Neural cell (in vitro differentiated cells): ENCODE measurements around the gene RABGAP1L. TPM values are rescaled to one million over a fixed set of nuclear protein-coding genes. Genes with fewer than 3 reads are reported as not detected.

ENCODE experiments used
- H2AFZ ChIP-seq: fragments of 200-600, 300-800 bp; sonication (generic), shearing (Covaris generic); 2 replicates; pipeline ENCODE4 v1.6.0; 2014; ENCODE audit warnings: low read depth, mild to moderate bottlenecking, antibody characterized with exemption, low read length, moderate library complexity
- H3F3A ChIP-seq: fragments of 200-600 bp; shearing (Covaris generic); 2 replicates; pipeline ENCODE4 v1.6.1; 2016; ENCODE audit warnings: mild to moderate bottlenecking, moderate library complexity, mixed read lengths, antibody characterized with exemption, low read length; ENCODE audit not compliant: insufficient read depth, poor library complexity, severe bottlenecking
- H3K27ac ChIP-seq: fragments of 200-600, 300-800 bp; sonication (generic), shearing (Covaris generic); 2 replicates; pipeline ENCODE4 v1.5.1; 2014; ENCODE audit warnings: mild to moderate bottlenecking, low read length, moderate library complexity
- H3K27me3 ChIP-seq: fragments of 300-800, 200-600 bp; sonication (generic), shearing (Covaris generic); 2 replicates; pipeline ENCODE4 v1.6.0; 2014; ENCODE audit warnings: mild to moderate bottlenecking, low read depth, low read length, moderate library complexity; ENCODE audit not compliant: insufficient read depth
- H3K36me3 ChIP-seq: fragments of 300-800, 200-600 bp; sonication (generic), shearing (Covaris generic); 2 replicates; pipeline ENCODE4 v1.5.1; 2014; ENCODE audit warnings: mild to moderate bottlenecking, antibody characterized with exemption, low read length, moderate library complexity; ENCODE audit not compliant: insufficient read depth
- H3K4me2 ChIP-seq: fragments of 300-800, 200-600 bp; sonication (generic), shearing (Covaris generic); 2 replicates; pipeline ENCODE4 v1.6.0; 2014; ENCODE audit warnings: mild to moderate bottlenecking, low read length
- H3K4me3 ChIP-seq: fragments of 300-800, 200-600 bp; sonication (generic), shearing (Covaris generic); 2 replicates; pipeline ENCODE4 v1.5.1; 2014; ENCODE audit warnings: mild to moderate bottlenecking, low read length, moderate library complexity
- H3K79me2 ChIP-seq: fragments of 200-600 bp; shearing (Covaris generic); replicated peaks from 2 replicates; pipeline ENCODE4 v1.6.0; 2014; ENCODE audit warnings: mild to moderate bottlenecking, low read length, moderate library complexity; ENCODE audit not compliant: insufficient read depth
- H3K9ac ChIP-seq: fragments of 300-800, 200-600 bp; sonication (generic), shearing (Covaris generic); 2 replicates; pipeline ENCODE4 v1.6.1; 2016; ENCODE audit warnings: mild to moderate bottlenecking, low read length, mixed read lengths
- H3K9me2 ChIP-seq: fragments of 200-600 bp; shearing (Covaris generic); 2 replicates; pipeline ENCODE4 v1.6.1; 2016; ENCODE audit warnings: mild to moderate bottlenecking, low read length, mixed read lengths; ENCODE audit not compliant: insufficient read depth
- H3K9me3 ChIP-seq: fragments of 200-600, 300-800 bp; sonication (generic), shearing (Covaris generic); 2 replicates; pipeline ENCODE4 v1.6.1; 2016; ENCODE audit warnings: mild to moderate bottlenecking, mixed run types, low read length, moderate library complexity, mixed read lengths
- H4K20me1 ChIP-seq: fragments of 200-600 bp; shearing (Covaris generic); 2 replicates; pipeline ENCODE4 v1.6.1; 2016; ENCODE audit warnings: mild to moderate bottlenecking, mixed run types; ENCODE audit not compliant: insufficient read depth
- EP300 ChIP-seq: fragments of 450-650 bp; conservative IDR thresholded peaks from 2 replicates; pipeline ENCODE4 v1.6.1; 2014; ENCODE audit warnings: antibody characterized with exemption, mild to moderate bottlenecking, moderate library complexity; ENCODE audit not compliant: poor library complexity, severe bottlenecking
- EZH2 ChIP-seq: fragments of 200-600, 300-800 bp; shearing (Covaris generic), sonication (generic); IDR thresholded peaks from 2 replicates; pipeline ENCODE4 v1.6.1; 2014; ENCODE audit warnings: antibody characterized with exemption, low read length, borderline replicate concordance, mild to moderate bottlenecking; ENCODE audit not compliant: insufficient read depth, poor library complexity, severe bottlenecking
- MXI1 ChIP-seq: fragments of 450-650 bp; conservative IDR thresholded peaks from 2 replicates; pipeline ENCODE4 v1.6.1; 2014; ENCODE audit warnings: antibody characterized with exemption, mild to moderate bottlenecking; ENCODE audit not compliant: poor library complexity, severe bottlenecking
- POLR2AphosphoS5 ChIP-seq: IDR thresholded peaks from 2 replicates; pipeline ENCODE4 v1.6.1; 2012
- RAD21 ChIP-seq: fragments of 450-650 bp; conservative IDR thresholded peaks from 2 replicates; pipeline ENCODE4 v1.6.1; 2014; ENCODE audit warnings: antibody characterized with exemption, mild to moderate bottlenecking, moderate library complexity
- REST ChIP-seq: IDR thresholded peaks from 2 replicates; pipeline ENCODE4 v1.6.1; 2012; ENCODE audit warnings: borderline replicate concordance
- SMC3 ChIP-seq: fragments of 450-650 bp; conservative IDR thresholded peaks from 2 replicates; pipeline ENCODE4 v1.6.1; 2014; ENCODE audit warnings: antibody characterized with exemption, mild to moderate bottlenecking, moderate library complexity; ENCODE audit not compliant: poor library complexity
- TAF1 ChIP-seq: IDR thresholded peaks from 2 replicates; pipeline ENCODE4 v1.6.1; 2012; ENCODE audit warnings: low read depth
- polyA plus RNA-seq: library from polyadenylated mRNA; depleted of rRNA; stranded (reverse); fragments of >200 nt; gene quantifications from 2 replicates; pipeline ENCODE4 v1.2.3, GENCODE V29; 2014
- TF ChIP-seq, protein P1 (sequence below): fragments of 450-650 bp; IDR thresholded peaks from 2 replicates; pipeline ENCODE4 v1.5.1; 2014; ENCODE audit warnings: antibody characterized with exemption, mild to moderate bottlenecking, moderate library complexity; ENCODE audit not compliant: poor library complexity, severe bottlenecking

RABGAP1L gene
- polyA plus RNA-seq, 1 donor from 2014 or later, result 32.2 TPM

GRCh38 chr1:174696026-174696821, 536.9 kb downstream of the RABGAP1L start:
- Histone ChIP-seq H3K9ac (no peak overlapping the region), H3K27me3 (no peaks in the 10 kb centered on the region), H3K79me2 (no peaks in the 10 kb centered on the region), H3K27ac (no peak overlapping the region), H3K9me2 (no peaks in the 10 kb centered on the region), H3K4me3 (no peak overlapping the region), H2AFZ (no peak overlapping the region), H4K20me1 (no peaks in the 10 kb centered on the region), H3K9me3 (no peaks in the 10 kb centered on the region), H3F3A (no peaks in the 10 kb centered on the region), H3K36me3 (no peaks in the 10 kb centered on the region), H3K4me2 (no peak overlapping the region)
- no peak for TF ChIP-seq RAD21
- TF ChIP-seq, protein P1, sequence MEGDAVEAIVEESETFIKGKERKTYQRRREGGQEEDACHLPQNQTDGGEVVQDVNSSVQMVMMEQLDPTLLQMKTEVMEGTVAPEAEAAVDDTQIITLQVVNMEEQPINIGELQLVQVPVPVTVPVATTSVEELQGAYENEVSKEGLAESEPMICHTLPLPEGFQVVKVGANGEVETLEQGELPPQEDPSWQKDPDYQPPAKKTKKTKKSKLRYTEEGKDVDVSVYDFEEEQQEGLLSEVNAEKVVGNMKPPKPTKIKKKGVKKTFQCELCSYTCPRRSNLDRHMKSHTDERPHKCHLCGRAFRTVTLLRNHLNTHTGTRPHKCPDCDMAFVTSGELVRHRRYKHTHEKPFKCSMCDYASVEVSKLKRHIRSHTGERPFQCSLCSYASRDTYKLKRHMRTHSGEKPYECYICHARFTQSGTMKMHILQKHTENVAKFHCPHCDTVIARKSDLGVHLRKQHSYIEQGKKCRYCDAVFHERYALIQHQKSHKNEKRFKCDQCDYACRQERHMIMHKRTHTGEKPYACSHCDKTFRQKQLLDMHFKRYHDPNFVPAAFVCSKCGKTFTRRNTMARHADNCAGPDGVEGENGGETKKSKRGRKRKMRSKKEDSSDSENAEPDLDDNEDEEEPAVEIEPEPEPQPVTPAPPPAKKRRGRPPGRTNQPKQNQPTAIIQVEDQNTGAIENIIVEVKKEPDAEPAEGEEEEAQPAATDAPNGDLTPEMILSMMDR, result no peak
- no peak for TF ChIP-seq MXI1
- TF ChIP-seq REST, result no peak
- TF ChIP-seq POLR2AphosphoS5, result no peak
- no peak for TF ChIP-seq EP300
- no peak for TF ChIP-seq EZH2
- no peak for TF ChIP-seq TAF1
- no peak for TF ChIP-seq SMC3

DNA sequence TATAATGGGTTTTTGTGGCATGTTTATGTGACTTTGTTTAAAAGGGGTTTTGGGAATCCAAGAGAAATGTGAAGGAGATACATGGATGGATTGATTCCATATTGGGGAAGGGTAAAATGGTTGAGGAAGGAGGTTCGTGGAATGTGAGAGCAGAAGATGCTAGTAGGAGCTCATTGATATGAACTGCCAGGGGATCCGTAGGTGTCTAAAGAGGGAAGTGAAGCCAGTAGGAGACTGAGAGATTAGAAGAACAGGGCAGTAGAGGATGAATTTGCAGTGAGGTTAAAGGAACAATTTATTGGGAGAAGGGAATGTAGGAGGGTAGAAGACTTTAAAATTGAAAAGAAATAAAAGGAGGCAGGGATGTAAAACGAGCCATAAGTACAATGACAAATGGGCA, 541.0 kb downstream of the RABGAP1L start:
- H3K27ac ChIP-seq, result no peak overlapping the region
- H3K27me3 ChIP-seq, result no peaks in the 10 kb centered on the region
- no peak overlapping the region for H3K9ac ChIP-seq
- TF ChIP-seq REST, result no peak
- TF ChIP-seq EZH2, result no peak
- no peak for TF ChIP-seq TAF1
- TF ChIP-seq RAD21, result no peak
- no peak for TF ChIP-seq EP300
- TF ChIP-seq, protein P1, result no peak
- TF ChIP-seq SMC3, result no peak
- no peak for TF ChIP-seq MXI1
- TF ChIP-seq POLR2AphosphoS5, result no peak
- no peak overlapping the region for H3K4me2 ChIP-seq
- no peaks in the 10 kb centered on the region for H3K36me3 ChIP-seq
- H3K9me2 ChIP-seq, result no peaks in the 10 kb centered on the region
- no peak overlapping the region for H3K4me3 ChIP-seq
- no peaks in the 10 kb centered on the region for H3K79me2 ChIP-seq
- H4K20me1 ChIP-seq, result no peaks in the 10 kb centered on the region
- H2AFZ ChIP-seq, result no peak overlapping the region
- no peaks in the 10 kb centered on the region for H3F3A ChIP-seq
- no peaks in the 10 kb centered on the region for H3K9me3 ChIP-seq
